NCI-H446 (cell line): Measurements from ENCODE around the gene MTMR1.

Experiments
- DNase-seq, 2 experiments: peaks; one replicate each; lab custom pipeline; 2025; lab: John Stamatoyannopoulos, UW

Gene MTMR1

DNA sequence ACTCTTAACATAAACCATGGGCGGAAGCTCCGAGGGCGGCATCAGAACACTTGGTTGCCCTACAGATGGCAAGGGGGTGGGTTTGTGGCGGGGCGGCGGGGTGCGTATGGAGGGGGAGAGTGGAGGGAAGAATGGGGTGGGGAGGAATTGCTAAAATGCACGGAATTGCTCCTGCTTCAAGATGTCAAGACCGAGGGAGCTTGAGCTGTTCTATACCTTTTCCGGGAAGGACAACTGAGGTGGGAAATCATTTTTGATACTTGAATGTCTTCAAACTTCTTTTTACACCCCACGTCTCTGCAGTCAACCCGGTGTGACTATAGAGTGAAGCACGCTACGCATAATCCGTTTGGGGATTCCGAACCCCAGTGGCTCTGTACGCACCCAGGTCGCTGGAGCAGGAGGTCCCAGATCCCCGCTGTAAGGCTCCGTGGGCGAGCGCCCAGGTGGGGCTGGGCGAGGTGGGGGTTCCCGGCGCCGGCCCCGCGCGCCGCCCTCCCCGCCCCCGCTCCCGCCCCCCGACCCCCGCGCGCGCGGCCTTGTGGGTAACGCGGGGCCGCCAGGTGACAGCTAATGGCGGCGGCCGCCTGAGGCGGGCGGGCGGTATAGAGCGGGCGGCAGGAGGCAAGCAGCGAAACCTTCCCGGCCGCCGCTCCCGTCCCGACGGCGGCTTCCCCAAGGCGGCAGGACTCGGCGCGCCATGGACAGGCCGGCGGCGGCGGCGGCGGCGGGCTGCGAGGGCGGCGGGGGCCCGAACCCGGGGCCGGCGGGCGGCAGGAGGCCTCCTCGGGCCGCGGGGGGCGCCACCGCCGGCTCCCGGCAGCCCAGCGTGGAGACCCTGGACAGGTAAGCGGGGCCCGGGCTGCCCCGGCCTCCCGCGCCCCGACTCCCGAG lies at the start of gene MTMR1:
MTMR1 (plus strand) TSS at position 566 of the 894 bp plus-strand sequence; CDS start at position 701, 135 bp downstream.
- peak in 1 of 2 experiments; percentile 26 for DNase-seq

DNA sequence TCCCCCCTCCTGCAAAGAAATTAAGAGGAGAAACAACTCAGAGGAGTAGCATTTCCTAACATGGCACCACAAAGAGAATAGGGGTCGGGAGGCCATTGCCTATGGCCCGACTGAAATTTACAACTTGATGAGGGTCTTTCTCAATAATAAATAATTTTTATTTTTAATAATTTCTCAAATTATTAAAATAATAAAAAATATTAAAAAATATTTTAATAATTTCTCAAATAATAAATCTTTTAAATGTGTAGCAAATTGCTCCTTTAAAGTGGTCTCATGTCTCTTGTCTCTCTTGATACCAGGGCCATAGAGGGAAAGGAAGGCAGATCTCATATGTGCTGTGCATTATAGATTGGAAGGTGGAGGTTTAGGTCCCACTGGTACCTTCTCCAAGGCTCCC lies 49.2 kb upstream of the MTMR1 start:
- no peak for DNase-seq

DNA sequence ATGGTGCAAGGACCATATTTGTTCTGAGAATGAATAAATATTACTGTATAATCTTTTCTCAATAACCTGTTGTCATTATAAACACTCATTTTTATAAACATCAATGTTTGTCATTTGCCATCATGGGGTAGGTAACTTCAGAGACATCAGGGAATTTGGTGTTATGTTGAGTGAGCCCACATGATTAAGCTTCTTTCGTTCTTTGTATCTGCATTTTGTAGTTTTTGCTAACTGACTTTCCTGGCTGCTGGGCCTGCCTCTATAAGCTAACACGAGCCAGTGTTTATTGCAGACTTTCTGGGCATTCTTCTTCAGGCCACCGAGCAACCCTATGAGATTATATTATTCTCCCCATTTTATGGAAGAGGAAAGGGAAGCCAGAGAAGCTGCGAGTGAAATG lies 48.8 kb upstream of the MTMR1 start:
- no peak for DNase-seq

DNA sequence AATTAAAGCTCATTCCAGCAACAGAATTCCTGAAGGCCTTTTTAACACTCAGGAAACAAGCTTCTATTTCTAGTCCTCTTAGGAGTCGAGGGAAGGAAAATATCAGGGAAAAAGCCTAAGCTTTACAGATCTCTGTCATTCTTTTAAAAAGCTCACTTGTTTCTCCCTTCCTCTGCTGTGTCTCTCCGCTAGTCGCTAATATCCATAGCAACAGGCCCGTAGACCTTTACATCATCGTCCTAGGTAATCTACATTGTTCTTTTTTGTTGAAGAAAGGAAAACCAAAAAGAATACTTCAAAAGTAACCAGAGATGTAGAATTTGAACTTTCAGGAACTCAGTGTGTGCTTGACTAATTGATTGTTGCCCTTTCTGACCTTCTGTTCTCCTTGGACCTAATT lies 45.9 kb upstream of the MTMR1 start:
- DNase-seq = no peak

DNA sequence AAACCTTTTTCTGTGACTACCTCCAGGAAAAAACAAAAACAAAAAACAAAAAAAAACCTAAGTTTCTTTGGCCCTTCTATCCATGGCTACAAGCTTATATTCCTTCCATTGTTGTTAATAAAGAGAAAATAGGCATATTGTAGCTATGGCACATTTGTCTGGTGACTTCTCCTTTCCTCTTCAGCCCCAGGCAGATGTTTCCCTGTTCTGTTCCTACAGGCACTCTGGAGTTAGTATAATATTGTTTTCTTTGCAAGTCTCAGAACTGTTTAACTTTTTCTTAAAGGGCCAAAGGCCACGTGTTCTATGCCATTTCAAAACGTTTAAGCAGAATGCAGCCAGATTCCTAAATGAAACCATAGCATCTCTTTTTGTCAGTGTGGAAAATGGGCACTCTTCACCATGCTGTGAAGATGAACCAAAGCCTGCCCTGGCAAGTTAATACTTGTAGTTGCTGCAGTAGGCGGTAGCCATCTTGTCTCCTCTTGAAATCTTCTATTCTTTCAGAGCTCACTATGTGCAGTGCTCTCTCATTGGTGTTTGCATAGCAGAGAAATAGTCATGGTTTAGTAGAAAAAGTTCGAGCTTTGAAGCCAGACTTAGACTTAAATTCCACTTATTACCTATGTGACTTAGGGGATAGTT lies 44.8 kb upstream of the MTMR1 start:
- no peak for DNase-seq

DNA sequence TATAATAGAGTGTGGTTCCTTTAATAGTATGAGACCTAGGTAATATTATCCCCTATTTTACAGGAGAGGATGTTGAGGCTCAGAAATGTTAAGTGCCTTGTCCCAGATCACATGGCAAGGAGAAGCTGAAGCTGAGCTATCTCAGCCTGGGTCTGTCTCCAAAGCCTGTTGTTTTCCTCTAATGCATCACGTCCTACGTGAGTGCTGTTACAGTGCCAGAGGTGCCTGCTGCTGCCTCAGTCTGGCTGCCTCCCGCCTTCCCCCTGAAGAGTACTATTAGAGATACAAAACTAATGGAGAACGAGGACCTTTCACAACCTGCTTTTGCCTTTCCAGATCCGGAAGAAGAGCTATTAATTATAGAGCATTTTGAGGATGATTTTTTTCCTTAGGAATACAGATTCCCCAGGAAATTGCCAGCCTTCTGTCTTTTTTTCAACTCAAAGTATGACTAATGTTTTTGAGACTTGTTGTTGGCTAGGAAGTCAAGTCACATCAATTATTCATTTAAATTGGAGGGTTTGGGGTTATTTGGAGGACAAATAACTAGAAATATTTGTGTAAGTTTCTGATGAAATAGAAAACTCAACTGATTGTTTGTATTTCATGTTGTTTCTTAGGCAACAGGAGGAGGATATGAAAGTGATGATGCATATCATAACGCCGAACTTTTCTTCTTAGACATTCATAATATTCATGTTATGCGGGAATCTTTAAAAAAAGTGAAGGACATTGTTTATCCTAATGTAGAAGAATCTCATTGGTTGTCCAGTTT lies 43.9 kb upstream of the MTMR1 start:
- DNase-seq = peak; percentile 23 to 61

DNA sequence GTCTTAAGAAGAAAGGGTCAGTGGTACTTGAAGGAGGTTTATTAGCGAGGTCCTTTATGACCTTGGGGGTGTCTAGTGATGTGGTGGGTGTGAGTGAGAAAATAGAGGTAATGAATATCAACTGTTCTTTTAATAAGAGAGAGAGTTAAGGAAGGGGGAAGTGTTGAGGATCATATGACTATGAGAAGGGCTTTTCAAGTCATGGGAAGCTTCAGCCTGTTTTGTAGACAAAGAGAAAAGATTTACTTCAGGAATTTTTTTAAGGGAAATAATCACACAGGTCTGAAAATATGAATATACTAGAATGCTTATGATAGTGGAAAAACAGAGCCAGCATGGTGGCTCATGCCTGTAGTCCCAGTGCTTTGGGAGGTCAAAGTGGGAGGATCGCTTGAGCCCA lies 41.3 kb upstream of the MTMR1 start:
- no peak for DNase-seq

DNA sequence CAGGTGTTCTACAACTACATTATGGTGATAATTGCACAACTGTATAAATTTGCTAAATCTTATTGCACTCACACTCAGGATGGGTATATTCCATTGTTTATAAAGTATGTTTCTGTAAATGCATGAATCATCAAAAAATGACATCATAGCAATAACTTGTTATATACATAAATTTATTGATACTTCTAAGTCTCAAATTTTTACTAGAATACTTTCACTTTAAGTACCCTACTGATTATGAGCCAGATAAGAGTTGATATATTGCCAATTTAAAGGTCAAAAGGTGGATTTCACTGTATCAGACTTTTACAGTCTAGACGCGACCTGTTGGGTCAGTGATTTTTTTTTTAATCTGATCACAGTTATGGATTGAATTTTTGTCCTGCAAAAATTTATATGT lies 37.4 kb upstream of the MTMR1 start:
- DNase-seq = no peak

DNA sequence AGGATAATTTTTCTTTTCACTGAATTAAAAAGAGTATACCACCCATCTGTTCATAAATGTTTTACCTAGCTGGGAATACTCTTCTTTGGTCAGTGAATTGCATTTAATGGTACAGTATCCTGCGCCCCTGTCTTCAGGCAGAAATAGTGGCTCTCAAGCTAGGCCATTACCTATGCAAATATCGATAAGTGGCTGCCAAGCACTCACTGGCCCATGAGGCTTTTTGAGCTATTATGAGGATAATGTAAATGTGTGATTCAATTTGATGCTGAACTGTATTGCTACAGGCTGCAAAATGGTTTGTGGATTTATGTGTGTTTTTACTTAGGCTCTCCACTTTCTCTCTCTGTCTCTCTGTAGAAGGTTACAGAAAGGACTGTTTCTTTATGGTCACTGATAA lies 30.1 kb upstream of the MTMR1 start:
- no peak for DNase-seq

DNA sequence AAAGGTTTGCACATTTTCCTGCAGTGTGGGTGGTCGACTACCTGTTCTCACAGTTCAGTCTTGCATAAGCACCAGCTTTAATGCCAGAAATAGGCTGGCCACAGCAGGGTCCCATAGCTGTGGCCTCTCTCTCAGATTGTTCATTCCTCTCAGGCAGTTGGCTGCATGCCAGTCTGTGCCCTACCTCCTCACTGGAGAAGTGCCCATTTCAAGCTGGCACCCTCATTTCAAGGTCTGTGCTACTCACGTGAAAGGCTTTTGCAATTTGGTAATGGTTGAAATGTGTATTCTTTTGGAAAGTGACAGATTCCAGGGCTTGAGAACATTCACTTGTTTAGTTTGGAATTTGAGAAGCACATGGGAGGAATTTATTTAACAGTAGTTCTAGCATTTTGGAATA lies 28.9 kb upstream of the MTMR1 start:
- peak; percentile 14 to 80 for DNase-seq

DNA sequence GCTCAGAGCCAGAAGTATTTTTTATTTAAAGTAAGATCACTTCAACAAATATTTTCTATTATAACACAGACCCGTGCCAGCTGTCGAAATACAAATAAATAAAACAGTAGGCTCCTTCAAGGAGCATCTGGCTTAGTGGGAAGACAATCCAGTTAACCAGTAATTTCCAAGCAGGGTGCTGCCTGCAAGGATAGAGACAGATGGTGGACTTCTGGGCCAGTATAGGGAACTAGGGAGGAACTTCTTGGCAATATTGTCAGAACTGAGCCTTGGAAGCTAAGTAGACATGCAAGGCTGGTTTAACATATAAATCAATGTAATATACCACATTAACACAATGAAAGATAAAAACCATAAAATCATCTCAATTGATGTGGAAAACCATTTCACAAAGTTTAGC lies 17.0 kb upstream of the MTMR1 start:
- DNase-seq = peak in 1 of 2 experiments; percentile 69

DNA sequence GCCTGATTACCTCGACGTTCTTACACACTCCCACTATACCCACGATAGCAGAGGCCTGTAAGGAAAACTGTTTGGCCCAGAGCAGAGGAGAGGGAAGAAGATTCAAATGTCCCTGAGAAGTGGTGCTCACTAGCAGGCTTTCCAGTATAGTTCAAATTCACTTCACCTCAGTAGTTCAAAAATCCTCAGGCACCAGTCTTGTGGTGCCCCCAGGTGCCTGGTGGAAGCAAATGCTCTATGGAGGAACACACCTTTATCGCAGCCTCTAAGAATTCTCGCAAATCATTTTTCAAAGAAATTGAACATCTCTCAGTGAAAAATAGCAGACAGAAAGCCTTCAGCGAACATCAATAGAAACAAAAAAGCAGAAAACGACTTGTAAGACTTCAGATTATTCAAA lies 12.2 kb upstream of the MTMR1 start:
- peak in 1 of 2 experiments; percentile 19 for DNase-seq

DNA sequence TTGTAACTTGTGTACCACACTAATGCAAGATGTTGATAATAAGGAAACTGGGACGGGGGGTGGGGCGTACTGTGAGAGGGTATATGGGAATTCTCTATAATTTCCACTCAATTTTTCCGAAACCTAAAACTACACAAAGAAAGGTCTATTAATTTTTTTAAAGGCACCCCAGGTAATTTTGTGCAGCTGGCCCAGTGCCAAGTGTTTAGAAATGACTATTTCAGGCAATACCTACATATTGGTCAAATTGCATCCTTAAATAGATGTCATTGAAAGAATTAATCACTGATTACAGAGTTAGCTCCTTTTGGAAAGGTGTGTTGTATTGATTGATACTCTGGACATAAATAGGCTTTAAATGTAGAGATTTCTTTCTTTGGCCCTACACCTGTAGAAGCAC lies 10.1 kb upstream of the MTMR1 start:
- DNase-seq = no peak

DNA sequence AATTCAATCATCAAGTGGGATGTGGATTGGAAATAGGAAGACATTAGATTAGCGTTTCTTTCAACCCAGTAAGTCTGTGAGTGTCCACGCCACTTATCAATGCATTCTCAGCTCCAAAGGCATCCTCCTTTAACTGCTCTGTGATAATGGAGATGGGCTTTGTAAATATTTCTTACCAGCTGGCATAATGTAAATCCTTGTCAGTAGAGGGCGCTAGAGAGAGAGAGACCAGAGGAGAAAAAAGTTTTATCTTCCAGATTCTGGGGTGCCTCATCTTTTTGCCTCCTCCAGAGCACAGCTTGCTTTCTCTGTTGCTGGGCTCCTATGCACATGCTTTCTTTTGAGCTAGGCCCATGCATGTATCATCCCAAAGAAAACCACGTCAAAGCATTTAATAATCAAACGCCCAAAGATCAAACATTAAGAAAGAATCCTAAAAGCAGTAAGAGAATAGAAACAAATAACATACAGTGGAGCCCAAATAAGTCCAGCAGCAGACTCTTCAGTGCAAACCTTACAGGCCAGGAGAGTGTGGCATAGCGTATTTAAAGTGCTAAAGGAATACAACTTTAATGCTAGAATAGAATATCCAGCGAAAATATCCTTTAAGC lies 9.6 kb upstream of the MTMR1 start:
- peak; percentile 13 to 39 for DNase-seq

DNA sequence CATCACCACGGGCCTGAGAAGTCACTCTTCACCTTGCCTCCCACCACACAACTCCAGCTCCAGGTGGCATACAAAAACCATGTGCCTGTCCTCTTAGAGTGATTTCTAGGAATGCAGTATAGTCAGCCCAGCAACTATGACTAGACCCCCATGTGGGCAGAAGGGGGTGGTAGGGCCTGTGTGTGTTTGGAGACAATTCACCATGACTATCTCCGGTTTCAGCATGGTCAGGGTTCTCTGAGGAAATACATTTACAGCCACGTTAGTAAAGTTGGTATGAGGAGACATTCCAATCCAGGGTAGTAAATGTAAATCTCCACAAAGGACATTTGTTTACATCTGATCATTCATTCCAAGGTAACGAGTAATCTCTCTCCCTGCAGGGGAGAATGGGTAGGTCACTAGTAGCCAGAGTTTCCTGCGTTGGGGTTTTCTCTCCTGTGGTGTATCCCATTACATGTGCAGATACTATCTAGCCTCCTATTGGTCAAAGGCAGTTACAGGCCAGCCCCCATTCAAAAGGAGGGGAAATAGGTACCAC lies 4.2 kb upstream of the MTMR1 start:
- DNase-seq = no peak

DNA sequence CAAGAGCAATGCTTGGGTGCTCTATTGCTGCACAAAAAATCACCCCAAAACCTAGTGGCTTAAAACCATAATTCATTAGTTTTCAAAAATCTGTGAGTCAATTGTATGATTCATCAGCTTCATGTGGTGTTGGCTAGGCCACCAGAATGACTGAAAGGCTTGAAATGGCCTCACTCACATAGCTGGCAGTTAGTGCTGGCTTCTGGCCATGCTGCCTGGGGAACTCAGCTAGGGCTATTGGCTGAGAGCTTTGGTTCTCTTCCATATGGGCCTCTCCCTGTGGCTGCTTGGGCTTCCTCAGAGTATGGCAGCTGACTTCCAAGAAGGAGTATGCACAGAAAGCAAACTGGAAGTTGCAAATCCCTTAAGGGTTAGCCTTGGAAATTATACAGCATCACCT lies 3.1 kb upstream of the MTMR1 start:
- peak; percentile 9 to 83 for DNase-seq

DNA sequence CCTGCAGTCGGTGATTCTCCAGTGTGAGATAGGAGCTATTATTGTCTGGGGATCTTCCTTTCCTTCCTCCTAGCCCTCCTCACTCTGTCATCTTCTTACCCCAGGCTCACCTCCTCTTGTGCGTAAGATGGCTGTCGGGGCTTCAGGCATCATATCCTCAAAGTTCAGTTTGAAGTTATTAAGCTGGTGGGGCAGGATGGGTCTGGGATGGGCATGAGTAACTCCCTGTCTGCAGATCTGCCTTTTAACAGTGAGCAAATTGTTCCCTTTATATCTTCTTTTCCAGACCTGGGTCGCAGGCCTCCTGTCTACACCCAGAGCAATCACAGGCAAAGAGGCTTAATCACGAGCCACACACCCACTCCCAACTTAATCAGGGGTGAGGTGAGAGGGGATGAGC lies 900 bp upstream of the MTMR1 start:
- DNase-seq = no peak

DNA sequence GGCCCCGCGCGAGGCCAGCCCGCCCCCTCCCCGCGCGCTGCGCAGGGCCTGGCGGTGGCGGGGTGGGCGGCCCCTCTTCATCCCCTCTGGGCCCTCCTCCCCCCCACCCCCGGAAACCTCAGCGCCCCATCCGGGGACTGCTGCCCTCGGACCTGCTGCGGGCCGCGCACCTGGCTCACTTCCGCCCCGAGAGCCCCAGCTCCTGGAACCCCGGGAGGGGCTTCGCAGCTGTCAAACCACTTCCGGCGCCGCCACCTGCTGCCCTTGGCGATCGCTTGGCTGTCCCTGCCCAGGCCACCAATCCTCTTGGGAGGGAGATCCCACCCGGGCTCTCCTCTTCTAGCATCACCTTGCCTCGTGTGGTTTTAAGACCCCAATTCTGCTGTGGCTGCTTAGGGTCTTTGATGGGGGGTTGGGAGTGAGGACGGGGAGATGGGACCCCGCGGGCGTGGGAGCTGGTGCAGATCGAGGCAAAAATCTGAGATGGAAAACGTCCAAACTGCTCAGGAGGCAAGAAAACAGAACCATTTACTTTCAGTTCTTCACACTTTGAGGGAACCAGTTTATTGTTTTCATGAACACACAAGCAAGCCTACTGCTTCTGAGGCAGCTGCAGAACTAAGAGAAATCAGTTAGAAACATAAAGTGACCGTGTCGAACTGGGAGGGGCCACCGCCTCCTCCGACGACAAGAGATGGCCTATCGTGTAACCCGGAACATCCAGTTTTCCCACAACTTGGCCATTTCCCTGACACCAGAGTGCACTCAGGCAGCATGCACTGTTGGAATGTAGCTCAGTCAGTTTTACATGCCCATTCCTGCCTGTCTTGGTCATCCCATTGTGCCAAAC lies 754 bp downstream of the MTMR1 start:
- DNase-seq = peak in 1 of 2 experiments; percentile 25

DNA sequence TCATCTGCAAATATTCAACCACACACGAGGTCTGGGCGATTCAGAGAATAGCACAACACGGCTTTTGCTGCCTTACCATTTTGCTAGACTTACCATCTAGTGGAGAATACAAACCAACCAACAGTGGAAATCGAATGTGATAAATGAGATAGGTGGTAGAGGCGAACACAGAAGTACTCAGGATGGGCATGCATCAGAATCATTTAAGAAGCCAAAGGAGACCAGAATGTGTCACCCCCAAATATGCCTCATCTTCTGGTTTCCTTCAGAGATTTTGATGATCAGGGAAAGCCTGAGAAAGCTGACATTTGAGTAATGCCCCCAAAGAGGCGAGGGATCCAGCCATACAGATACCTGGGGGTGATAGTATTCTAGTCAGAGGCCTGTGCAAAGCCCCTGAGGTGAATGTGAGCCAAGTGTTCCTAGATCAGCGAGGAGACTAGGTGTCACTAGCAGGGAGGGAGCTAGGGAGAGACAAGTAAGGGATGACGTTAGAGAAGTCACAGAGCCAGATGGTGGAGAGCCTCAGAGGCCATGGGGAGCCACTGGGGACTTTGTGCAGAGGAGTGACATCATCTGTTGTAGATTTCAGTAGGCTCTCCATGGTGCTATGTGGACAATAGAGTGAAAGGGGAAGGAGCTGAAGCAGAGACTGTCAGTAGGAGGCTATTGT lies 1.7 kb downstream of the MTMR1 start:
- DNase-seq = peak in 1 of 2 experiments; percentile 13

DNA sequence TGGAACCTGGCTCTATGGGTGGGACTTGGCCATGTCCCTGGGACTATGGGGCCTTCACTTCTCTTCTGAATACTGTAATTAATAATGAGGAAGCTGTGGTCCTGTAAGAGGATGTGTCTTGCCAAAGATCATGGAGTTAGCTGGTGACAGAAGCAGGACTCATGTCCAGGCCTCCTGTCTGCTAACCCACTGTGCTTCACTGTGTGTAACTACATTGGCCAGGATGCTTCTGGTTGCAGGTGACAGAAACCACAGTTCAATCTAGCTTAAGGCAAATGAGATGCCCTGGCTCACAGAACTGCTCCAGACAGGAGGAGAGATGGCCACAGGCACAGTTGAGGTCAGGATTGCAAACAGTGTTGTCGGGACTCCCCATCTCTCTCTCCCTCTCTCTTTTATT lies 3.1 kb downstream of the MTMR1 start:
- DNase-seq = no peak
